OCI-LY7 (cell line): ENCODE data around the gene CELSR3. TPM values are rescaled to one million over a fixed set of nuclear protein-coding genes. Genes with fewer than 3 reads are reported as not detected.

ENCODE experiments used
- BruUV-seq: library from RNA; stranded (reverse); fragments of 400-500 nt; replicated peaks from 2 replicates; lab custom pipeline; 2021; lab: Mats Ljungman, UMichigan
- CTCF ChIA-PET: fragments of 300-600 bp; sonication (Branson Sonifier 250); formaldehyde crosslinking; loops from one replicate; lab custom pipeline; 2022; ENCODE audit warnings: antibody characterized with exemption; ENCODE audit not compliant: unreplicated experiment; lab: Charles Lee
- POLR2A ChIA-PET: fragments of 300-600 bp; sonication (Branson Sonifier 250); formaldehyde crosslinking; loops from one replicate; lab custom pipeline; 2022; ENCODE audit warnings: antibody characterized with exemption; lab: Charles Lee
- DNase-seq: peaks from one replicate; pipeline ENCODE4 v3.0.0-alpha.2; 2015; ENCODE audit warnings: low spot score
- H2AFZ ChIP-seq: fragments of 200-600 bp; sonication (generic), shearing (Covaris generic); 2 replicates; pipeline ENCODE4 v1.6.1; 2014; ENCODE audit warnings: mild to moderate bottlenecking, antibody characterized with exemption, low read length, moderate library complexity
- H3K27ac ChIP-seq: fragments of 200-600 bp; sonication (generic); 2 replicates; pipeline ENCODE4 v1.5.1; 2014; ENCODE audit warnings: mixed run types, low read depth, mild to moderate bottlenecking, moderate library complexity, low read length, inconsistent platforms; ENCODE audit not compliant: poor library complexity, severe bottlenecking
- H3K36me3 ChIP-seq: fragments of 200-600 bp; sonication (generic); 2 replicates; pipeline ENCODE4 v1.6.1; 2014; ENCODE audit warnings: mild to moderate bottlenecking, antibody characterized with exemption, low read length, moderate library complexity, mixed read lengths; ENCODE audit not compliant: insufficient read depth
- H3K4me1 ChIP-seq: fragments of 200-600 bp; sonication (generic); 2 replicates; pipeline ENCODE4 v1.5.1; 2014; ENCODE audit warnings: mild to moderate bottlenecking, low read length; ENCODE audit not compliant: insufficient read depth, poor library complexity, severe bottlenecking
- H3K4me2 ChIP-seq: fragments of 200-600 bp; sonication (generic); 2 replicates; pipeline ENCODE4 v1.6.1; 2014; ENCODE audit warnings: mild to moderate bottlenecking, low read length
- H3K4me3 ChIP-seq: fragments of 200-600 bp; sonication (generic); 2 replicates; pipeline ENCODE4 v1.5.1; 2014; ENCODE audit warnings: mild to moderate bottlenecking, low read depth, low read length; ENCODE audit not compliant: poor library complexity, severe bottlenecking
- H3K79me2 ChIP-seq: fragments of 200-600 bp; sonication (generic); 2 replicates; pipeline ENCODE4 v1.6.1; 2016; ENCODE audit warnings: low read depth, mild to moderate bottlenecking, low read length, moderate library complexity, mixed read lengths; ENCODE audit not compliant: insufficient read depth
- H3K9me2 ChIP-seq: fragments of 200-600 bp; sonication (generic); 2 replicates; pipeline ENCODE4 v1.6.1; 2016; ENCODE audit warnings: mild to moderate bottlenecking, low read length, mixed read lengths; ENCODE audit not compliant: insufficient read depth
- H3K9me3 ChIP-seq: fragments of 200-600 bp; sonication (generic); 2 replicates; pipeline ENCODE4 v1.6.1; 2014; ENCODE audit warnings: mild to moderate bottlenecking, mixed run types, low read length, mixed read lengths
- H4K20me1 ChIP-seq: fragments of 200-600 bp; sonication (generic); 2 replicates; pipeline ENCODE4 v1.6.1; 2014; ENCODE audit warnings: mild to moderate bottlenecking, antibody characterized with exemption, low read length, moderate library complexity, mixed read lengths; ENCODE audit not compliant: insufficient read depth
- CTCF ChIP-seq: fragments of 200-600 bp; sonication (generic); conservative IDR thresholded peaks from 2 replicates; pipeline ENCODE4 v1.5.1; 2014; ENCODE audit warnings: mild to moderate bottlenecking, antibody characterized with exemption, low read length, moderate library complexity, mixed read lengths
- EZH2phosphoT487 ChIP-seq: fragments of 200-600 bp; sonication (generic); IDR thresholded peaks from 2 replicates; pipeline ENCODE4 v1.6.1; 2018; ENCODE audit warnings: low read depth, borderline replicate concordance, mild to moderate bottlenecking, mixed run types, antibody characterized with exemption, low read length, moderate library complexity, mixed read lengths
- intact Hi-C: fragments of 100-400 bp; cut with micrococcal nuclease; formaldehyde crosslinking; loops from one replicate; pipeline ENCODE4 v1.10.0; 2022; ENCODE audit not compliant: unreplicated experiment
- total RNA-seq, 2 experiments: library from RNA; depleted of rRNA in 1 of 2; stranded (reverse); fragments of >200 nt in 1 of 2; shearing (Covaris generic) in 1 of 2; gene quantifications; 2 replicates each; pipeline ENCODE4 v1.2.3, GENCODE V29; 2014 to 2022

Gene CELSR3
- total RNA-seq, 2 experiments from 2014 or later: 3.0 to 9.1 TPM

GRCh38 chr3:48694610-48695392 is 32.1 kb upstream of the CELSR3 start:
- Histone ChIP-seq H3K79me2 (peaks cover 35% of the 10 kb centered on the region), H3K9me2 (no peaks in the 10 kb centered on the region), H3K9me3 (no peaks in the 10 kb centered on the region), H3K4me2 (no peak overlapping the region), H3K4me3 (no peak overlapping the region), H2AFZ (no peak overlapping the region), H3K36me3 (peaks cover 85% of the 10 kb centered on the region), H3K4me1 (no peaks in the 10 kb centered on the region), H3K27ac (no peak overlapping the region), H4K20me1 (peaks cover 4% of the 10 kb centered on the region; the same call in 1 of the 2 replicates)
- POLR2A ChIA-PET: no interaction called here
- CTCF ChIA-PET: no interaction called here
- no peak for TF ChIP-seq EZH2phosphoT487
- TF ChIP-seq CTCF: no peak
- intact Hi-C loops: no loop called here
- BruUV-seq: no TSS peak
- DNase-seq: no peak

- peaks cover 4% of the 10 kb centered on the region; the same call in 1 of the 2 replicates for H4K20me1 ChIP-seq
- H2AFZ ChIP-seq: no peak overlapping the region
- no peaks in the 10 kb centered on the region for H3K9me3 ChIP-seq
- no peak overlapping the region for H3K4me3 ChIP-seq
- H3K4me2 ChIP-seq: no peak overlapping the region
- POLR2A ChIA-PET: no interaction called here
- no peak for DNase-seq
- intact Hi-C loops: no loop called here
- peaks cover 85% of the 10 kb centered on the region for H3K36me3 ChIP-seq
- H3K4me1 ChIP-seq: no peaks in the 10 kb centered on the region
- CTCF ChIA-PET: no interaction called here
- peaks cover 25% of the 10 kb centered on the region for H3K79me2 ChIP-seq
- no peak overlapping the region for H3K27ac ChIP-seq
- TSS peak; percentile 49 for BruUV-seq
- no peak for TF ChIP-seq EZH2phosphoT487
- no peak for TF ChIP-seq CTCF
- H3K9me2 ChIP-seq: no peaks in the 10 kb centered on the region
Measured at GRCh38 chr3:48693826-48694225, 31.1 kb upstream of the CELSR3 start.

- no peak for DNase-seq
- Histone ChIP-seq H3K79me2 (peaks cover 14% of the 10 kb centered on the region; the same call in 1 of the 2 replicates), H2AFZ (no peak overlapping the region), H3K9me3 (no peaks in the 10 kb centered on the region), H3K36me3 (peaks cover 85% of the 10 kb centered on the region), H3K9me2 (no peaks in the 10 kb centered on the region), H3K27ac (no peak overlapping the region), H3K4me2 (no peak overlapping the region), H3K4me3 (no peak overlapping the region), H3K4me1 (no peaks in the 10 kb centered on the region), H4K20me1 (peaks cover 4% of the 10 kb centered on the region; the same call in 1 of the 2 replicates)
- BruUV-seq: no TSS peak
- TF ChIP-seq EZH2phosphoT487: no peak
- TF ChIP-seq CTCF: no peak
- POLR2A ChIA-PET: interaction anchor here (0.7 to 1.1 kb wide), 2 partner anchors 15 to 22 kb away, joined by 3 read pairs; no protein-coding TSS in a partner anchor
- CTCF ChIA-PET: no interaction called here
- intact Hi-C loops: no loop called here
Measured at GRCh38 chr3:48692551-48692950, 29.9 kb upstream of the CELSR3 start.
